ENCODE measurements around the gene IMPA2. TPM values are rescaled to one million over a fixed set of nuclear protein-coding genes. Genes with fewer than 3 reads are reported as not detected.

Gene IMPA2
- total RNA-seq, 3 donors from 2014 or later (not counting 1 experiment from before 2014, with no cell fraction given) = 2.7 to 6.6 (median 3.6) TPM

- no peak overlapping the region for H3K4me3 Mint-ChIP-seq
- Histone ChIP-seq H3K36me3 (ENCODE audit: control insufficient read depth, insufficient read depth, low read length) (no peaks in the 10 kb centered on the region), H3K27ac (ENCODE audit: low read length) (no peak overlapping the region), H3K4me3 (ENCODE audit: low read length) (no peak overlapping the region), H3K27me3 (ENCODE audit: control insufficient read depth, insufficient read depth, low read length) (no peaks in the 10 kb centered on the region), H3K9me3 (ENCODE audit: control insufficient read depth, insufficient read depth, low read length) (peaks cover 3% of the 10 kb centered on the region), H3K4me1 (ENCODE audit: control insufficient read depth, insufficient read depth, low read length) (no peaks in the 10 kb centered on the region)
- DNase-seq = no peak
- peaks cover 11% of the 10 kb centered on the region for H3K36me3 Mint-ChIP-seq
- TF ChIP-seq CTCF (IDR thresholded peaks at IDR 0.05) = no peak
- peaks cover 0 to 2% of the 10 kb centered on the region in 2 donors for H3K27me3 Mint-ChIP-seq (ENCODE audit: low read depth in 2 of 2)
- intact Hi-C loops (cut with micrococcal nuclease) = no loop called here
- H3K27ac Mint-ChIP-seq = no peak overlapping the region
- peaks cover 0 to 2% of the 10 kb centered on the region in 2 donors for H3K9me3 Mint-ChIP-seq
- whole genome bisulfite sequencing (ENCODE audit: insufficient coverage) = 91% methylated on average over 16 of the region's 17 CpGs
- H3K4me1 Mint-ChIP-seq = no peaks in the 10 kb centered on the region
- ATAC-seq = no peak
These were observed 20.4 kb upstream of the IMPA2 start for GRCh38 chr18:11960743-11961380.

- DNase-seq (no peak), ATAC-seq (no peak)
- Histone ChIP-seq H3K36me3 (ENCODE audit: control insufficient read depth, insufficient read depth, low read length) (no peaks in the 10 kb centered on the region), H3K4me3 (ENCODE audit: low read length) (no peak overlapping the region), H3K27ac (ENCODE audit: low read length) (no peak overlapping the region), H3K4me1 (ENCODE audit: control insufficient read depth, insufficient read depth, low read length) (no peaks in the 10 kb centered on the region), H3K27me3 (ENCODE audit: control insufficient read depth, insufficient read depth, low read length) (no peaks in the 10 kb centered on the region), H3K9me3 (ENCODE audit: control insufficient read depth, insufficient read depth, low read length) (no peaks in the 10 kb centered on the region)
- Mint-ChIP-seq H3K27me3 (ENCODE audit: low read depth in 2 of 2) (peaks cover 0 to 2% of the 10 kb centered on the region in 2 donors), H3K4me1 (no peaks in the 10 kb centered on the region), H3K36me3 (peaks cover 2% of the 10 kb centered on the region), H3K9me3 (no peaks in the 10 kb centered on the region), H3K4me3 (no peak overlapping the region), H3K27ac (no peak overlapping the region)
- WGBS (ENCODE audit: insufficient coverage) = 89% methylated on average over 1 of the region's 1 CpG
- intact Hi-C loops (cut with micrococcal nuclease) = no loop called here
- no peak for TF ChIP-seq CTCF (IDR thresholded peaks at IDR 0.05)
These were observed 18.7 kb upstream of the IMPA2 start for GRCh38 chr18:11962597-11962996.

- intact Hi-C loops (cut with micrococcal nuclease) = no loop called here
- Mint-ChIP-seq H3K27ac (no peak overlapping the region), H3K36me3 (no peaks in the 10 kb centered on the region), H3K4me3 (no peak overlapping the region), H3K9me3 (no peaks in the 10 kb centered on the region), H3K27me3 (ENCODE audit: low read depth in 2 of 2) (peaks cover 0 to 2% of the 10 kb centered on the region in 2 donors), H3K4me1 (no peaks in the 10 kb centered on the region)
- 94% methylated on average over 3 of the region's 3 CpGs for WGBS (ENCODE audit: insufficient coverage)
- Histone ChIP-seq H3K4me1 (ENCODE audit: control insufficient read depth, insufficient read depth, low read length) (no peaks in the 10 kb centered on the region), H3K9me3 (ENCODE audit: control insufficient read depth, insufficient read depth, low read length) (no peaks in the 10 kb centered on the region), H3K4me3 (ENCODE audit: low read length) (no peak overlapping the region), H3K27me3 (ENCODE audit: control insufficient read depth, insufficient read depth, low read length) (no peaks in the 10 kb centered on the region), H3K36me3 (ENCODE audit: control insufficient read depth, insufficient read depth, low read length) (no peaks in the 10 kb centered on the region), H3K27ac (ENCODE audit: low read length) (no peak overlapping the region)
- no peak for TF ChIP-seq CTCF (IDR thresholded peaks at IDR 0.05)
- ATAC-seq (peak in 1 of 3 donors; percentile 32), DNase-seq (no peak)
These were observed 17.3 kb upstream of the IMPA2 start for GRCh38 chr18:11963991-11964484.

Data from natural killer cell (primary cell).